Left colon (tissue), 2 donors: Measurements from ENCODE around the gene IFT81. TPM values are rescaled to one million over a fixed set of nuclear protein-coding genes. Genes with fewer than 3 reads are reported as not detected.
"Not testable (repeated sequence)": the region's sequence is repeated elsewhere in the genome, so short reads cannot be mapped to it uniquely, and the experiment has no call there.

Source experiments
- ATAC-seq: fragments of 200-7000 bp; cut with Tn5 transposase; one replicate; pipeline ENCODE4 v1.9.1; 2020; ENCODE audit warnings: mild to moderate bottlenecking, moderate library complexity
- DNase-seq, 2 donors: peaks; one replicate each; pipeline ENCODE4 v3.0.0-alpha.2; 2020
- intact Hi-C, 2 donors: fragments of 100-400 bp; cut with DNase I in 1 of 2; cut with micrococcal nuclease in 1 of 2; formaldehyde crosslinking; loops; one replicate each; pipeline versions ENCODE4 v1.11.2 to v1.14.0; 2022; cut with DNase I, micrococcal nuclease
- total RNA-seq, 2 donors: library from RNA; stranded (reverse); fragmentation: NEBNext Ultra II Directional; extraction: Animal tissue kit (Norgen Biotek cat#: 25700); gene quantifications; one replicate each; pipeline ENCODE4 v1.2.1, GENCODE V29; 2021
- donor health status: DM: no; HTN: no; CAD: no.
- donor health status: DM: yes; HTN: yes; CAD: no.

IFT81 gene
- total RNA-seq, 2 donors from 2014 or later, result 4.8 to 5.1 TPM

- ATAC-seq, result no peak
- intact Hi-C loops, result no loop called here
These were observed 61.9 kb downstream of the IFT81 start for GRCh38 chr12:110186059-110186458.

GRCh38 chr12:110193196-110193595, 69.0 kb downstream of the IFT81 start:
- ATAC-seq (no peak), DNase-seq (no peak)
- intact Hi-C loops, result no loop called here

More at GRCh38 chr12:110186059-110186458, 61.9 kb downstream of the IFT81 start:
- DNase-seq, result no peak

DNA sequence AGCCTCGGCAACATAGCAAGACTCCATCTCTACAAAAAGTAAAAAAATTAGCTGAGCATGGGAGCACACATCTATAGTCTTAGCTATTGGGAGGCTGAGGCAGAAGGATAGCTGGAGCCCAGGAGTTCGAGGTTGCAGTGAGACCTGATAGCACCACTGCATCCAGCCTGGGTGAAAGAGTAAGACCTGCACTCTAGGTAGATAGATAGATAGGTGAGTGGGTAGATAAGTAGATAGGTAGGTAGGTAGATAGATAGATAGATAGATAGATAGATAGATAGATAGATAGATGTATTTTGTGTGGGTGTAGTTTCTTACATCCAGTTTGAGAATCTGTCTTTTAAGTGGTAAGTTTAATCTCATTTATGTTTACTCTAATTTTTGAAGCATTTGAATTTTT, 72.8 kb downstream of the IFT81 start:
- intact Hi-C loops, result no loop called here
- DNase-seq (no peak), ATAC-seq (no peak)

DNA sequence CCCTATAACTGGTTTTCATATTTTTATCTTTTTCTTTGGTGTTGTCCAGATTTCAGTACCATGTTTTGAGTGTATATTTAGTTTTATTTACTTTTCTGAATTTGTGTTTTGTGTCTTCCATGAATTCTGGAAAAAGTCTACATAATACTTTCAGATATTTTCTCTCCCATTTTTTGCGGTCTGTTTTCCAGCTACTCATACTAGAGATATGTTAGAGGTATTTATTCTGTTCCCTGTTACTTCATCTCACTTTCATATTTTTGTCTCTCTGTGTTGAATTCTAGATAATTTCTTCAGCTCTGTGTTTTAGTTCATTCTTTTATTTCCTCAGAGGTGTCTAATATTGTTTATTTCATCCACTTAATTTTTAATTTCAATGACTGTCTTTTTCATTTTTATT, 74.2 kb downstream of the IFT81 start:
- no peak for ATAC-seq
- no peak for DNase-seq
- intact Hi-C loops, result no loop called here

- ATAC-seq (no peak), DNase-seq (no peak)
- intact Hi-C loops, result no loop called here
These were observed 75.4 kb downstream of the IFT81 start for GRCh38 chr12:110199339-110200123.

DNA sequence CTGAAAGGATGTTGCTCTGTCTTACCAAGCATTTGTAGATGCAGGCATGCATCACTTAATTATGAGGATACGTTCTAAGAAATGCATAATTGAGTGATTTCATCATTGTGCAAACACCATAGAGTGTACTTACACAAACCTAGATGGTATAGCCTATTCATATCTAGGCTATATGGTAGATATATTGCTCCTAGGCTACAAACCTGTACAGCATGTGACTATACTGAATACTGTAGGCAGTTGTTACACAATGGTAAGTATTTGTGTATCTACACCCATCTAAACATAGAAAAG, 75.9 kb downstream of the IFT81 start:
- ATAC-seq (no peak), DNase-seq (no peak)
- intact Hi-C loops, result no loop called here

DNA sequence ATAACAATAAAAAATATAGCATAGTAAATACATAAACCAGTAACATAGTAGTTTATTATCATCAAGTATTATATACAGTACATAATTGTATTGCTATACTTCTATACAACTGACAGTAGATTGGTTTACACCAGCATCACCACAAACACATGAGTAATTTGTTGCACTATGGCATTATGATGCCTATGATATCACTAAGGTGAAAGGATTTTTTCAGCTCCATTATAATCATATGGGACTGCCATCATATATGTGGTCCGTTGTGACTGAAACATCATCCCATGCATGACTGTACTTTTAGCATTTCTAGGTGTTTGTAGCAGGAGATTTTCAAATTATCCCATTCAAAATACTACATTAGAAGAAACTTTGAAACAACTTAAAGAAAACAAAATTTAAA, 77.8 kb downstream of the IFT81 start:
- intact Hi-C loops, result no loop called here
- ATAC-seq (no peak), DNase-seq (no peak)

- DNase-seq (no peak), ATAC-seq (no peak)
- intact Hi-C loops, result no loop called here
These were observed 79.4 kb downstream of the IFT81 start for GRCh38 chr12:110203546-110203945.

GRCh38 chr12:110205931-110206330, 81.8 kb downstream of the IFT81 start:
- DNase-seq (no peak), ATAC-seq (no peak)
- intact Hi-C loops, result no loop called here

DNA sequence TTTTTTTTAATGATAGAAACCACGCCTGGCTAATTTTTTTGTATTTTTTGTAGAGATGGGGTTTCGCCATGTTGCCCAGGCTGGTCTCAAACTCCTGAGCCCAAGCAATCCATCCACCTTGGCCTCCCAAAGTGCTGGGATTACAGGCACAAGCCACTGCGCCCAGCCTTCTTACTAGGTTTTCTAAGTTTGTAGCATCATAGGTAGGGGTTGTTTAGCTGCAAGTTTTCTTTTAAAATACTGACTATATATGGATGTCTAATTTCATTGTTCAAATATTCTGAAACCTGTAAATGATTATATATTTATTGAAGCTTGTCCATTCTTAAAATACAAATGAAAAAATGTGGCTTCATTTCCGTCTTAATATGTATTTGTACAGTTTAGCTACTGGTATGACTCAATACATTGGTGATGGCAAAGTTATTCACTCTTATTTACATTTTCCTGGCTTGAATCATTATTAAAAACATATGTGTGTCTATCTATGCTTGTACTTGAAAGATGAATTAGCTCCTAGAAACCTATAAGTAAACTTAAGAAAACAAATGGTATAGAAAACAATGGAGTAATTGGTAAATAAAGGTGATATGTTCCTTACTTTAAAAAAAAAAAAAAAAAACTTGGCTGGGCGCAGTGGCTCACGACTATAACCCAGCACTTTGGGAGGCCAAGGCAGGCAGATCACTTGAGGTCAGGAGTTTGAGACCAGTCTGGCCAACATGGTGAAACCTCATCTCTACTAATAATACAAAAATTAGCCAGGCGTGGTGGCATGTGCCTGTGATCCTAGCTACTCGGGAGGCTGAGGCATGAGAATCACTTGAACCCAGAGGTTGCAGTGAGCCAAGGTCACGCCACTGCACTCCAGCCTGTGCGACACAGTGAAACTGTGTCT, 87.7 kb downstream of the IFT81 start:
- DNase-seq, intact Hi-C loops, ATAC-seq: not testable (repeated sequence)

DNA sequence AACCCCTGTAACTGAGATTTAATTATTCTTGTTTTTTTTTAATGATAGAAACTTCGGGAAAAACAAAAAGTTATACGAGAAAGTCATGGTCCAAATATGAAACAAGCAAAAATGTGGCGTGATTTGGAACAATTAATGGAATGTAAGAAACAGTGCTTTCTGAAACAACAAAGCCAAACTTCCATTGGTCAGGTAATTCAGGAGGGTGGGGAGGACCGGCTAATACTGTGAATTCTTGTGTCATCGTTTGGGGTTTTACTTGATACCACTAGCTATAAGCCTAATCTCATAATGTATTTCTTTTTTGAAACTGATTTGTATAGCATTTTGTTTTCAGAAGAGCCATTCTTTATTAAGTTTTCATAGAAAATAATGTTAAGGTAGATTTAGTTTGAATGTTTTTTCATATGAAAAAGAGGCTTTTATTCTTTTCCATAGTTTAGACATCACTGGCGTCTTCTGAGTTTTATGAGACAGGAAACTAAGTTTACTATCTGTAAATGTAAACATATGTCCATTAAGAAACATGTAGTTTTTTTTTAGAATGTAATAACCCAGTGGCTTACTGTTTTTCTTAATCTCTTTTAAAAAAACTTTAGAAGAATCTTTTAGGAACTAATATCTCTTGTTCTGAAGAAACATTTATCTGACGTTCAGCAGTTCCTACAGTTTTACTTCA, 94.0 kb downstream of the IFT81 start:
- no peak for DNase-seq
- ATAC-seq, result no peak
- intact Hi-C loops, result no loop called here

- intact Hi-C loops, result no loop called here
- DNase-seq (no peak), ATAC-seq (no peak)
These were observed 97.9 kb downstream of the IFT81 start for GRCh38 chr12:110222027-110222426.

DNA sequence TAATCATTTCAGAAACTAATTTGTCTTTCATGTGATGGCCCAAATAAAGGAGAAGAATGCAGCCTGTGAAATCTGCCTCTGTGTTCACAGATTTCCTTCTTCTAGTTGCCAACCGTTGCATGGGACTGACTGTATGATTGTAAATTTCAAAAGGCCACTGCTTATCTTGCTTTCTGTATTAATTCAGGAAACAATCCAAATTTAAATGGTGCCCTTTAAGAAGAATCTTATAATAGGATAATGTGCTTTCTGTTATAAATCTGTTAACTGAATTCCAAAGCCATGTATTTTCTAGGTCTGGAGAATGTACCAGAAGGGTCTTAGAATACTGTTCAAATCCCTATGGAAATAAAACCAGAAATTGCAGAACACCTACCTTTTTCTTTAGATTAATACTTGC, 98.3 kb downstream of the IFT81 start:
- ATAC-seq, result no peak
- DNase-seq, result no peak
- intact Hi-C loops, result no loop called here

- intact Hi-C loops, result no loop called here
- ATAC-seq (peak; percentile 12), DNase-seq (no peak)
These were observed 99.7 kb downstream of the IFT81 start for GRCh38 chr12:110223777-110224378.

DNA sequence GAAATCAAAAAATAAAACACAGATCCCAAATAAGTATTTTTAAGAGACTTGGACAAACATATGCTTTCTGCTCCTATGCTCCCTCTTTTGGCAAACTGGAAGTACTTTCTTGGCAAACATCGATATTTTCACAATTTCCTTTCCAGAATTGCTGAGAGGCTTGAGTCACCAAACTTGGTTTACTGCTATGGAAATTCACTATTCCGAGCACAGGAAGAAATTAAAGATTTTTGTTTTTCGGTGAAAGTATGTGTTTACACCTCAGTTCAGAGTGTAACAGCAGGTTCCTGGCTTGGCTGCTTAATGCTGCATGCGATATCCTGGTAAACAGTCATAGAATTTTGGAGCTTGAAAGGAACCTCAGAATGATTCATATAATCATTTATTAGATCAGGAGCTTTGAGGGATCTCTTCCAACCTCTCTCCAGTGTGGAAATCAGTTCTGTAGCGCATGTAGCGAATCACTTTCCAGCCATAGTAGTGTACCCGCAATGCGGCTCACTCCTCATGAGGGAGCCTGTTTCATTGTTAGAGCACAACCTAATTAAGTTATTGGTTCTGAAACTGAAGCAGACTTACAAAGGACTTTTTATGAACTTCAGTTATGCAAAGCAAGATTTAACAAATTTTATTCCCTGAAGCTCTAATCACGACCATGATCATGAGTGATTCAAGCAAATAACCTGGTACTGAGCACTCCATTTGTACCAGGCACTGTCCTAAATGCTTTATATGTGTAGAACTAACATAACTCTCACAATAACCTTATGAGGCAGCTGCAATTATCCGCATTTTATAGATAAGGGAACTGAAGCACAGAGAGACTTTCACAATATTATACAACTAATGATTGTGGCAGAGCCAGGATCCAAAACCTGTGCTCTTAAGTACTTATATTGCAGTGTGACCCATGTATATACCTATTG, 100.5 kb downstream of the IFT81 start:
- DNase-seq (peak in 1 of 2 donors; percentile 31), ATAC-seq (peak; percentile 80)
- intact Hi-C loops, result no loop called here

GRCh38 chr12:110227138-110227537, 103.0 kb downstream of the IFT81 start:
- DNase-seq (no peak), ATAC-seq (no peak)
- intact Hi-C loops, result no loop called here

GRCh38 chr12:110228348-110228747, 104.2 kb downstream of the IFT81 start:
- ATAC-seq, intact Hi-C loops: not testable (repeated sequence)

GRCh38 chr12:110228756-110229155, 104.6 kb downstream of the IFT81 start:
- intact Hi-C loops, result no loop called here
- ATAC-seq (no peak), DNase-seq (no peak)

More at GRCh38 chr12:110228348-110228747, 104.2 kb downstream of the IFT81 start:
- DNase-seq, result not testable (repeated sequence)
